Thyroid gland (tissue), 4 donors: Measurements from ENCODE around the gene NCBP2L.

ENCODE experiments used
- POLR2A ChIP-seq, 2 donors: fragments of 450-650 bp; IDR thresholded peaks; one replicate each; pipeline ENCODE4 v1.6.1; 2017; ENCODE audit warnings: antibody characterized with exemption in 2 of 2, mild to moderate bottlenecking in 2 of 2, moderate library complexity in 1 of 2
- TF ChIP-seq, protein P1 (sequence below), 6 experiments: fragments of 200-600 bp in 3 of 6; fragments of 450-650 bp in 3 of 6; sonication (generic) in 3 of 6; IDR thresholded peaks; one replicate each; pipeline ENCODE4 v1.5.1; 2016 to 2019; ENCODE audit warnings: antibody characterized with exemption in 6 of 6, mild to moderate bottlenecking in 2 of 6, inconsistent platforms in 1 of 6, moderate library complexity in 1 of 6

DNA sequence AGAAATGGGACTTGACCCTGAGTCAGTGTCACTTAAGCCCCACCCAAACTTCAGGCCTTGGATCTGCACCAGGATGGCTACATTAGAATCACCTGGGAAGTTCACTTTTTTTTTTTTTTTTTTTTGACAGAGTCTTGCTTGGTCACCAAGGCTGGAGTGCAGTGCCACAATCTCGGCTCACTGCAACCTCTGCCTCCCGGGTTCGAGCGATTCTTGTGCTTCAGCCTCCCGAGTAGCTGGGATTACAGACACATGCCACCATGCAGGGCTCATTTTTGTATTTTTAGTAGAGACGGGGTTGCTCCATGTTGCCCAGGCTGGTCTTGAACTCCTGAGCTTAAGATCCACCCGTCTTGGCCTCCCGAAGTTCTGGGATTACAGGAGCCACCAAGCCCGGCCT, 3.0 kb downstream of the NCBP2L start:
- TF ChIP-seq, protein P1, sequence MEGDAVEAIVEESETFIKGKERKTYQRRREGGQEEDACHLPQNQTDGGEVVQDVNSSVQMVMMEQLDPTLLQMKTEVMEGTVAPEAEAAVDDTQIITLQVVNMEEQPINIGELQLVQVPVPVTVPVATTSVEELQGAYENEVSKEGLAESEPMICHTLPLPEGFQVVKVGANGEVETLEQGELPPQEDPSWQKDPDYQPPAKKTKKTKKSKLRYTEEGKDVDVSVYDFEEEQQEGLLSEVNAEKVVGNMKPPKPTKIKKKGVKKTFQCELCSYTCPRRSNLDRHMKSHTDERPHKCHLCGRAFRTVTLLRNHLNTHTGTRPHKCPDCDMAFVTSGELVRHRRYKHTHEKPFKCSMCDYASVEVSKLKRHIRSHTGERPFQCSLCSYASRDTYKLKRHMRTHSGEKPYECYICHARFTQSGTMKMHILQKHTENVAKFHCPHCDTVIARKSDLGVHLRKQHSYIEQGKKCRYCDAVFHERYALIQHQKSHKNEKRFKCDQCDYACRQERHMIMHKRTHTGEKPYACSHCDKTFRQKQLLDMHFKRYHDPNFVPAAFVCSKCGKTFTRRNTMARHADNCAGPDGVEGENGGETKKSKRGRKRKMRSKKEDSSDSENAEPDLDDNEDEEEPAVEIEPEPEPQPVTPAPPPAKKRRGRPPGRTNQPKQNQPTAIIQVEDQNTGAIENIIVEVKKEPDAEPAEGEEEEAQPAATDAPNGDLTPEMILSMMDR (IDR thresholded peaks at IDR 0.05), result no peak
- no peak for TF ChIP-seq POLR2A (IDR thresholded peaks at IDR 0.05)
